ENCODE measurements around the gene SPACA4.

SPACA4 gene

GRCh38 chr19:48634424-48635262, 28.1 kb downstream of the SPACA4 start:
- peak; percentile 90 to 93 for DNase-seq (ENCODE audit: low read depth in 2 of 2)

GRCh38 chr19:48635263-48635965, 28.9 kb downstream of the SPACA4 start:
- peak; percentile 61 to 71 for DNase-seq (ENCODE audit: low read depth in 2 of 2)

GRCh38 chr19:48635966-48636858, 29.7 kb downstream of the SPACA4 start:
- DNase-seq (ENCODE audit: low read depth in 2 of 2), result no peak

- no peak for DNase-seq (ENCODE audit: low read depth in 2 of 2)
Observed at GRCh38 chr19:48636859-48637448, 30.4 kb downstream of the SPACA4 start, which contains the start of gene DBP. Gene DBP, minus strand, starts transcription at chr19:48637379. Its CDS starts 385 bp downstream, at chr19:48636994.

- peak; percentile 98 for DNase-seq (ENCODE audit: low read depth in 2 of 2)
Observed at GRCh38 chr19:48637449-48637947, 31.0 kb downstream of the SPACA4 start.

- no peak for DNase-seq (ENCODE audit: low read depth in 2 of 2)
Observed at GRCh38 chr19:48637948-48638830, 31.6 kb downstream of the SPACA4 start.

- no peak for DNase-seq (ENCODE audit: low read depth in 2 of 2)
Observed at GRCh38 chr19:48638831-48639381, 32.4 kb downstream of the SPACA4 start.

GRCh38 chr19:48639483-48640375, 33.2 kb downstream of the SPACA4 start:
- DNase-seq (ENCODE audit: low read depth in 2 of 2), result no peak

- no peak for DNase-seq (ENCODE audit: low read depth in 2 of 2)
Observed at GRCh38 chr19:48641850-48642249, 35.3 kb downstream of the SPACA4 start.

GRCh38 chr19:48642862-48643261, 36.3 kb downstream of the SPACA4 start:
- no peak for DNase-seq (ENCODE audit: low read depth in 2 of 2)

GRCh38 chr19:48644355-48644754, 37.8 kb downstream of the SPACA4 start:
- DNase-seq (ENCODE audit: low read depth in 2 of 2), result no peak

- peak; percentile 48 to 63 for DNase-seq (ENCODE audit: low read depth in 2 of 2)
Observed at GRCh38 chr19:48644839-48645619, 38.5 kb downstream of the SPACA4 start.

GRCh38 chr19:48645620-48646000, 39.1 kb downstream of the SPACA4 start:
- no peak for DNase-seq (ENCODE audit: low read depth in 2 of 2)

- DNase-seq (ENCODE audit: low read depth in 2 of 2), result peak; percentile 82 to 86
Observed at GRCh38 chr19:48646001-48646721, 39.6 kb downstream of the SPACA4 start, which contains the start of gene CA11. Gene CA11, minus strand, starts transcription at chr19:48646187. Its CDS starts 555 bp downstream, at chr19:48645632.

- DNase-seq (ENCODE audit: low read depth in 2 of 2), result no peak
Observed at GRCh38 chr19:48646722-48647216, 40.2 kb downstream of the SPACA4 start.

- no peak for DNase-seq (ENCODE audit: low read depth in 2 of 2)
Observed at GRCh38 chr19:48648134-48648533, 41.6 kb downstream of the SPACA4 start.
